Measurements from ENCODE around the gene PROC.
"Not testable (repeated sequence)": the region's sequence is repeated elsewhere in the genome, so short reads cannot be mapped to it uniquely, and the experiment has no call there.

Gene PROC

DNA sequence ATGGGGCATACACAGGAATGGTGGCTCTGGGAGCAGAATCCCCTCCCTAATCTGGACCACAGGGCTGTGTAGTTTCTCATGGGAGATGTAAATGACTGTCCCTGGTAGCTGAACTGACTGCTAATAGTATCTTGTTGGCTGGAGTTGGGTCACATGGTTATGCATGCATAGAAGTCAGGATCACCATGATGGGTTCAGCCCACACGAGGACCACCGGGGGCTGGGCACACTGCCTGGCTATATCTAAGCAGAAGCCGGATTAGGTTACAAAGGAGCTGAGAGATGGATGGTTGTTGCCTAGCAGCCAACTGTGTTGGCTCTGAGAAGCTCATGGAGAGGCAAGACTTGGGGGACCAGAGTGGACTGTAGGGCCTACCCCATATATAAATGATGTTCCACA lies 23.7 kb upstream of the PROC start:
- DNase-seq (ENCODE audit: low read depth in 2 of 2): no peak

DNA sequence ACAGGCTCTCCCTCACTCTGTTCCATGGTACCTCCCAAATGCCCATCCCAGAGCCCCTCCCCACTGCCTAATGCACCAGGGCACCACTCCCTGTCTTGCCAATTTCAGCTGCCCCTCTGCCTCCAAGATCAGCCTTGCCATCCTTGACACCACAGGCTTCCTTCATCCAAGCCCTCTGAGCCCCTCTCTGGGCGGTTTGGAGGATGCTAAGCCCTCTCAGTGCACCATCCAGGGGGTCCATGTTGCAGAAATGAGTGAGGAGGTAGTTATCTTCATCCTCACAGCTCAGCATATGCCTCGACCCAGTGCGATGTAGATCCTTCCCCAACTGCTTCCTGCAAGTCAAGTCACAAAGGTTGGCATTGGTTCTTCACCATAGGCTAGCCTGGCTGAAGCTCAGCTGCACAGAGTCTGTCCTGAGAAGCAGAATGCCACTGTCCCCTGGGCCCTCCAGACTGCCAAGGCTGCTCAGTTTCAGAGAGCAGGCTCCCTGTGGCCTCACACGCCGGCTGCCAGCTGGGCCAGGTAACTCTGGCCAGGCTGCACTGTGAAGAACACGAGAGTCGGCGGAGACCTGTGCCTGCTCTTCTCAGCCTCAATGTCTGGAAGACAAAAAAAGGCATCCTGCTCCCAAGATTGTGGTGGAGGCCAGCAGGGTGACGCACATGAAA lies 20.5 kb upstream of the PROC start:
- DNase-seq (ENCODE audit: low read depth in 2 of 2): no peak

DNA sequence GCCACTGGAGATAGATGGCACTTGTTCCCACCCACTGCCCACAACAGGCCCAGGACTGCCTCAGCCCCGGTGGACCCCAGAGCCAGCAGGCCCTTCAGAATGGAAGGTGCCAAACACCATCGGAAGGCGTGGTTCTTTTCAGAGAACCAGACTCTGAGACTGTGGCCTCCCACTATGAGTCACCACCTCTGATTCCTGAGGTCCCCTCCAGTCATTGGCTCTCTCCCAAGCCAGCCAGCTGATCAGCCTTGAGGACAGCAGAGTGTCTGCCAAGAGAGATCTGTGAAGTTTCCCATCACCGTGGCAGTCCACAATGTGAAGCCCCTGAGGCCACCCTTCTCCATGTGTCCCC lies 20.0 kb upstream of the PROC start:
- peak; percentile 36 to 38 for DNase-seq (ENCODE audit: low read depth in 2 of 2)

DNA sequence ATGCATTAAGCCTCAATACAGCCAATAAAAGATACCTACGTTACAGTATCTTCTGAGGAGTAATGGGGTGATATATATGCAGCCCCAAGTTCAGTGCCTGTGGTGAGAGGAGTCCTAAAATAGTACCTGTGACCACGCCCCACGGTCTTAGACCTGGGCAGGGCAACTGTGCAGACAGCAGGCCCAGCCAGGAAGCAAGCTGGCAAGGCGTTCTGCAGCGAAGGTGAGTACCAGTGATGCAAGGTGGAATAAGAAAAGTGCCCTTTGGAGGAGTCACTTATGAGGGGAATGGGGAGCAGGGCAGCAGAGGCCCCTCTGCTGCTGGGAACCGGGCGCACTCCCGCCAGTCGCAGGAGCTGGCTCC lies 17.7 kb upstream of the PROC start:
- DNase-seq (ENCODE audit: low read depth in 2 of 2): no peak

DNA sequence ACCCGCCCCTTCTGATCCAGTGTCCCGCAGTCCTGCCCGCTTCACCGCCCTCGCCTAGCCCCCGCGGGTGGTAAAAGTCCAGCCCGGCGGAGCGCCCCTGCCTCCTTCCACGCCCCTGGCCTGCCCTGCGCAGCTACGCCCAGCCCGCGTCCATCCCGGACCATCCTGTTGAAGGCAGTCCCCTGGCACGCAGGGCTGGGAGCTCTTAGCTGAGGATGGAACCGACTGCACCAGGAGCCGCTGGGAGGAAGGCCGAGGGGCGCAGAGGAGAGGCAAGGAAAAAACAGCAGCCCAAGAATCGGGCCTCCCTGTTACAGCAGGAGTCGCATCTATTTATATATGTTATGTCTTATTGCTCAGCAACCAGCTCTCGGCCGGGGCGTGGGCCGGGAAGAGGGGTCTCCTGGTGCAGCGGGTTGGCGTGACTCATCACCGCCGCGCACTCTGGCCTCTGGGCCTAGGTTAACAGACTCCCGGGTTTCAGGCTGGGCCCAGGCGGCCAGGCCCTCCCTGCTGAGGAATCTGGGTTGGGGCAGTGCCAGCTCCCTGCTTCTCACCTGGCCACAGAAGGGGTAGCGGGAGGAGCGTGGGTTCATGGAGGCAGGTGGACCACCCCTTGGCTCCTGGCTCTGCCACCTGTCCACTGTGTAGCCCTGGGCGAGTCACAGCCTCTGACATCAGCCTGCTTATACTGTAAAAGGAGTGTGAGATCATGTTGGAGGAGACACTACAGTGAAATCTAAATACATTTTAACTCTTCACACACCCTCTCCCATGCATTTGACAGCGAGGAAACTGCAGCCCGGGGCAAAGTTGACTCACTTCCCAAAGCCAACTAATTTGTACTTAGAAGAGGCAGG lies 17.1 kb upstream of the PROC start:
- DNase-seq (ENCODE audit: low read depth in 2 of 2): no peak

DNA sequence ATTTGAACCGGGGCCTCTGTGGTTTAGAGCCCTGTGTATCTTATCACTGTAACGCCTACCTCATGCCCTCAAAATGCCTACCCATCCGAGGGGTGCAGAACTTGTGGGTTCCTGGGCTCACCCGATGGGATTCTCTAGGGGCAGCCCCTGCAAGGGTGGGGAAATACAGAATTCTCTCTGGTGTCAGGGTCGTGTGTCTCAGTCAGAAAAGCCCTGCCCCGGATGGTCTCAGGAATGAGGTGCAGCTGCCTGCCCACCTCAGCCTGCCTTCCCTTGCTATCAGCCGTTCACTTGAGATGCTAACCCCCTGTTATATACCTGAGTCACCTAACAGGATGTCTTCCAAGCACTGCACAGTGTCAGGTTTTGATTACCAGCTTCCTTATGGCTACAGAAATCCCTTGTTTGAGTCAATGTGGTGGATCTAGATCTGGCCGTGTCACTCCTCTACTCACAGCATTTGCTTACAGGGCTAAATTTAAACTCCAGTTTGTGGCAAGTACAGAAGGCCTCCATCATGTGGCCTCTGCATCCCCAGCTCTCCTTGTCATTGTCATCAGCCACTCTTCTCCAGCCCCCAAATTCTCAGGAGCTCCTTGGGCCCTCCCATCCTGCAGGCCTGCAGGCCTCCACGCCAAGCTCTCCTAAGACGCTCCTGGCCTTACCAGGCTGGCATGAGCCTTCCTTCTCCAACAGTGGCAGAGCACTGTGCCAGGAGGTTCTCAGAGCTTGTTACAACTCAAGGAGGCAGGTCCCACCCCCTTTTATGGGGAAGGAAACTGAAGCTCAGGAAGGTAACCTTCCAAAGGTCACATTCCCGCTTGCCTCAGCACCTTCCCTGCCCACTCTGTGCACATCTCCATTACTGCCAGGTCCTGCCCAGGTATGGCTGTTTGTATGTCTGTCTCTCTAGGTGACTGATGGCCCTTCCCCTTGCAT lies 16.2 kb upstream of the PROC start:
- DNase-seq (ENCODE audit: low read depth in 2 of 2): no peak

DNA sequence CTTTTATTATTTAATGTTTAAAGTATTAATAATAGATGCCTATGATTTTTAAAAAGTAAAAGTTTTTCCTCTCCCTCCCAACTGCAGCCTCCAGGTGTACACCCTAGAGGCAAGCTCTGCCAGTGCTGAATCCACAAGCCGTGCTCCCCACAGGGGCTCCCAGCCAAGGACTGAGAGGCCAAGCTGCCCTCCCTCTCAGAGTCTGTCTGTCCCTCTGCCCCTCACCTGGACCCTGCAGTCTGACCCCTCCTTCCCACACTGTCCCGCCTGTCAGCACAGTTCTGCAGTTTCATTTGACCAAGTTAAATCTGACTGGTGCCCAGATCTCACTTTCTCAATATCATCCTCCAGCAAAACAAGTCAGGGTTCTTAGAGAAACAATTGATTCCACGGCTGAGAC lies 14.8 kb upstream of the PROC start:
- DNase-seq (ENCODE audit: low read depth in 2 of 2): no peak

DNA sequence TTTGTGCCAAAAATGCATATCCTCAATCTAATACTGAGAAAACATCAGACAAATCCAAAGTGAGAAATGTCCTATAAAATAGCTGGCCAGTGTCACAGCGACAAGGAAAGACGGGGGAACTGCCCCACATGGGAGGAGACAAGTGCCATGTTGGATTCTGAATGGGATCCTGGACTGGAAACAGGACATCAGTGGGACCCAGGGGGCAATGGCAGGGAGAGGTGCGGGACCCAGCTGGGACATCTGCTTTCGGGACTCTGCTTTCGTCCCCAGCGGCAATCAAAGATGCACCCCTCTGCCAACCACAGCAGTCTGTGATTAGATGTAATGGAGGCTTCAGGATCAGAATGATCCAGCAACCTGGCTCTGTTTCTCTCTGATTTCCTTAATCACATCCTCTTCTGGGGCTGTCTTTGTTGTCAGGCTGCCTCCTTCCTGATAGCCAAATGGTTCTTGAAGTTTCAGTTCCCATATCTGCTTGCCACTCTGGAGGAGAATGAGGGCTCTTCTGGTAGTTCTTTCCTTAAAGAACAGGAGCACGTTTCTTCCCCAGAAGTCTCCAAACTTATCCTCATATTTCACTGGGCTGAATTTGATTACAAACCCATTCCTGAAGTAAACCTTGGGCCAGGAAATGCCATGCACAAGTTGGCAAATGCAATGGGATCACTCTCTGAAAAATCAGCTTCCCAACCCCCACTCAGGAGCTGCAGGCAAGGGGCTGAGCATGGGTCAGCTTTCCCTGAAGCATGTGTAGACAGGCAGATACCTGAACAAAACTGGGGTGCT lies 13.6 kb upstream of the PROC start:
- no peak for DNase-seq (ENCODE audit: low read depth in 2 of 2)

DNA sequence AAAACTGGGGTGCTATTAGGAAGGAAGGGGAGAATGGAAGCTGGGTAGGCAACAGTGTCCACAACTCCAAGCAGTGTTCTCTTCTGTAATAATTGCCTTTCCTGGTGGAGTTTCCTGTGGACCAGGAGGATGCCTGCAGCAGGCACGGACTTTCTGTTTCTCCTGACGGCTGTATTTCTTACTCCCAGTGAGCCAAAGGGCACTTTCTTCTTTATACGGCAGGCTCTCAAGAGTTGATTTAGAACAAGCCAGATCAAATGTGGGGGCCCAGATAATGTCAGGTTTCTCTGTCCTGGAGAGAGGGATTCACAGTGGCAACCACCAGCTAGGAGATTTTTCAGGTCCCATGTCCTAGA lies 13.0 kb upstream of the PROC start:
- no peak for DNase-seq (ENCODE audit: low read depth in 2 of 2)

DNA sequence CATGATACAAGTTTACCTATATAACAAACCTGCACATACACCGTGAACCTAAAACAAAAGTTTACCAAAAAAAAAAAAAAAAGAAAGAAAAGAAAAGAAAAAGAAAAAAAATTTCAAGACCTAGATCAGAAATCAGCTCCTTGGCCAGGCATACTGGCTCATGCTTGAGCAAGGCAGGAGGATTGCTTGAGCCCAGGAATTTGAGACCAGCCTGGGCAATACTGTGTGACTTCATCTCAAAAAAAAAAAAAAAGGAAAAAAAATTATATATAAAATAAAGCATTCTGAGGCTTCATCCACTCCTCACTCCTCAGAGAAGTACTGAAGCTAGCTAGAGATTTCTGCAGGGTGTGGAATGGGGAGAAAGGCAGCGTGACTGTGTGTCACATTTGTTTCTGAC lies 11.8 kb upstream of the PROC start:
- no peak for DNase-seq (ENCODE audit: low read depth in 2 of 2)

DNA sequence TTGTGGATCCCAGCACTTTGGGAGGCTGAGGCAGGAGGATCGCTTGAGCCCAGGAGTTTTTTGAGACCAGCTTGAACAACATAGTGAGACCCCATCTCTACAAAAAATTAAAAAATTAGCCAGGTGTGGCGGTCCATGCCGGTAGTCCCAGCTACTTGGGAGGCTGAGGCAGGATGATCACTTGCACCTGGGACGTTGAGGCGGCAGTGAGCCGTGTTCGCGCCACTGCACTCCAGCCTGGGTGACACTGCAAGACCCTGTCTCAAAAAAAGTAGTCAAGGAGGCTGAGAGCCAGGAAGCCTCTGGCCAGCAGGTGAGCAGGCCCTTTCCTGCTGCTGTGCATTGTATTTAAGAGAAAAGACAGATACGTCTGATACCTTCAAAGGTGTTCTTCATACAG lies 11.1 kb upstream of the PROC start:
- DNase-seq (ENCODE audit: low read depth in 2 of 2): no peak

DNA sequence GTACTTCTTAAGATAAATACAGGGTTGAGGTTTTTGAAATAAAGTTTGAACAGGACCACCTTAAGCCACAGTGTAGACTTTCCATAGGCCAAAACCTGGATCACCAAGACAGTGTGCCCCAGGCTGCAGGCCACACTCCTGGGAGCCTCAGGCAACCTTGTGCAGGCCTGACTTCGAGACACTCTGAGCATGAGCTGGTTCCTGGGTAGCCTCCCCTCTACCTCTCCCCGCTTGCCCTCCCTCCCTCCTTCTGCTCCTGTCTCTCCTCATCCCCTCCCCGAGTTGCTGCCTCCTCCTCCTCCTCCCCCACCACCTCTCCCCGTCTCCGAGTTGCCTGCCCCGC lies 10.6 kb upstream of the PROC start:
- DNase-seq (ENCODE audit: low read depth in 2 of 2): peak in 1 of 2 donors; percentile 10

DNA sequence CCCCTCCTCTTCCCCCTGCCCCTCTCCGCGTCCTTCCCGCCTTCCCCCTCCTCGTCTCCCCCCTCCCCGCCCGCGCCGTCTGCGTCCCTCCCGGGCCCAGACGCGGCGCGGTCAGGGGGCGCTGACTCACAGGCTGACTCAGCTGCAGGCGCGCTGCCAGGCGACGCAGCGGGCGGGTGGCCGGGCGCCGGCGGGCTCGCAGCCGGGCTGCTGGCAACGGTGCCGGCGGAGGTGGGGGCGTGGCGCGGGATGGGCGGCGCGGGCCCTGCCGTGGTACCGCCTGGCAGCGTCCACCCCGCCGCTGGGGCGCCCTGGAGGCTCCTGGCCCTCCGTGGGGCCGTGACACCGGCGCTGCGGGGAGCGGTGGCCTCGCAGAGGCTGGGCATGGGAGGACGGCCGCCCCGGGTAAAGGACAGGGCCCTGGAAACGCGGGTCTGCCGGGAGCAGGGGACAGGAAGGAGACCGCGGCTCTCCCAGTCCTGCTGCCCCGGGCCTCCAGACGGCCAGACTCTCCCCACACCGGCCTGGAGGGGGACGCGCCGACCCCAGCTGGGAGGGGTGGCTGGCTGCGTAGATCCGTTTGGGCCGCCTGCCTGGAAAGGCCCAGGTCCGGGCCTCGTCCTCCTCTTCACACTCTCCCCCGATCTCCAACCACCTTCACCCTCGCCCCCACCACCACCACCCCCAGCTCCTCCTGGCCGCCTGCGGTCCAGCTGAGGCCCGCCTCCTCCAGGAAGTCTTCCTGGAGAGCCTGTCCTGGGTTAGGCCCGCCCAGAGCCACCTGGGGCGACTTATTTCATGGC lies 10.0 kb upstream of the PROC start:
- peak; percentile 86 to 89 for DNase-seq (ENCODE audit: low read depth in 2 of 2)

DNA sequence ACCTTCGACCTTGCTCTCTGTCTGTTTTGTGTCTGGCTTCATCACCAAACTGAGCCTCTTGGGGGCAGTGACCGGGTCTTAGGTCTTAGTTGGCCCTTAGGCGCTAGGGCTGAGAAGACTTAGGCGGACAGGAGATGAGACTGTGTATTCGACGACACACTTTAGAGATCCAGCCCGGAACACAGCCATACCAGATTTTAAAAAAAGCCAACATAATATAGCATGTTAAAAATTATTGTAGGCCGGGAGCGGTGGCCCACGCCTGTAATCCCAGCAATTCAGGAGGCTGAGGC lies 9.5 kb upstream of the PROC start:
- no peak for DNase-seq (ENCODE audit: low read depth in 2 of 2)

DNA sequence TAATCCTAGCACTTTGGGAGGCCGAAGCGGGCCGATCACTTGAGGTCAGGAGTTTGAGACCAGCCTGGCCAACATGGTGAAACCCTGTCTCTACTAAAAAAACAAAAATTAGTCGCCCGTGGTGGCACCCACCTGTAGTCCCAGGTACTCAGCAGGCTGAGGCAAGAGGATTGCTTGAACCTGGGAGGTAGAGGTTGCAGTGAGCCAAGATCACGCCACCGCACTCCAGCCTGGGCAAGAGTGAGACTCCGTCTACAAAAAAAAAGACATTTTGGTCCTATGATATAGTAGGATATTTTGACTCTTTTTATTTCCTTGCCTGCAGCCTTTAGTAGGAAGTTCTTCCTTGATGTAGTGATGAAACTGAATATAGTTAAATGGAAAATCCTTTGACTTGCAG lies 8.5 kb upstream of the PROC start:
- DNase-seq (ENCODE audit: low read depth in 2 of 2): not testable (repeated sequence)

DNA sequence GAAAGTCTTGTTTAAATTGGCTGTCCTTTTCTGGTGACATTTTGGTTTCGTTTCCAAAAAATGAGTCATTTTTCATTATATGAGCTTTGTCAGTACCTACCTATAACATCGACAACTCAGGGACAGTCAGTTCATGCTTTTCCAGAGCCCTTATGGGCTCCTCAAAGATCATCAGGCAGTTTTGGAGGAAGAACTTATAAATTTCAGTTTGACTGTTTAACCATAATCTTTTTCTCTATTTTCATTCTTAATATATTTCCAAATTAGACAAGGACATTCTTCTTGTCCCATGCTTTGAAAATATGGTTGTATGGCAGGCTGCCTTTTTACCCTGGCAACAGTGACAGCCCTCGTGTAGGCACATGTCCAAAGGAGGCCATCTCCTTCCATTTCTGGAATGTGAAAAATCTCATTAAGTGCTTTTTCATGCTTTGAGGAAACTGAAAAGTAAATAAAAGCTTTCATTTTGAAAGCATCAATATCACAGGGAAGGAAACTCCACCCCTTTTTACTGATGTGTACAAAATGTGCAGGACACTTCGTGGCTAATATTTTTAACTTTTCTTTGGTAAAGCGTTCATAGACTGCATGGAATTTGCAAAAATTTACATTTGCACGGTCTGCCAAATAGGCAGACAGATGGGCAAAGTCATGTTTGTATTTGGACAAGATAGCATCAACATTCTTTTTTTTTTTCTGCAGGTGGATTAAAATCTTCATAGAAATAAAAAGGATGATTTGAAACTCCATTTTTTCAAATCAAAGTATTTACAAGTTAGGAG lies 7.2 kb upstream of the PROC start:
- no peak for DNase-seq (ENCODE audit: low read depth in 2 of 2)

DNA sequence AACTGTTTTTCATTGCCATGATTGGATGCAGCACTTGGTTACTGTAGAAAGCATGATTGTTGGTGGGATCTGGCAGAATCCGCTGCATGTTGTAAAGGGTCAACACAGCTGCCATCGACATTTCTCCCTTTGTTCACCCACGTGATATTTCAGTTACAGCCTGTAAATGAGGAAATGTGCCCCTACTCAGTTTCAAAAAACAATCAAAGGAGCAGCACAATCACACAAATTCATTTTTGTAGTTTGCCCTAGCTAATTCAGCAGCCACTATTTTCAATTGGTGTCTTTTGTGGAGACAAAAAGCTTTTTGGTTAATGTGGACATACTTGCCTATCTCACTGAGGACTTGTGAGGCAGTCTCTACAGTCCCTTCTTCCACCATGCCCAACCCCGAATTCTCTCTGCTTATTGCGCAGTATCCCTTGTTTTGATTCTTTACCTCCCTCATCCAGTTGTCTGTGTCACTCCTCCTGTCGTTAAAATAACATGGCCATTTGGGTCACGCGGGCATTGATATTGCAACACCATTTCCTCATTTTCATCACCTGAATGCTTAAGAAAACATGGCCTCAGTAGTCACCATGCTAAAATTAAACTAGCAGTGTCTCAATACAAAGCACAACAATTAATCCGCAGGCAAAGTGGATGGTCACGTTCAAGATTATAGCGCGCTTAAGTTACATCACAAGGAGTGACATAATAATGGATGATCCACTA lies 6.4 kb upstream of the PROC start:
- no peak for DNase-seq (ENCODE audit: low read depth in 2 of 2)

DNA sequence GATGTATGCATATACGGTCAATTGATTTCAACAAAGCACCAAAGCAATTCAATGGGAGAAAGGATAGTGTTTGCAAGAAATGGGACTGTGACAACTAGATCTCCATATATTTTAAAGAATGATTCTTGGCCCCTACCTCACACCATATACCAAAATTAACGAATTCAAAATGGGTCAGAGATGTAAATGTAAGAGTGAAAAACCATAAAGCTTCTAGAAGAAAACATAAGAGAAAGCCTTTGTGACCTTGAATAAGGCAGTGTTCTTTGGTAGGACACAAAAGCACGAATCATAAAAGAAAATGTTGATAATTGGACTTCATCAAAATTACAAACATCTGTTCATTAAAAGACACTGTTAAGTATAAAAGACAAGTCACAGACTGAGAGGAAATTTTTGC lies 5.0 kb upstream of the PROC start:
- no peak for DNase-seq (ENCODE audit: low read depth in 2 of 2)

DNA sequence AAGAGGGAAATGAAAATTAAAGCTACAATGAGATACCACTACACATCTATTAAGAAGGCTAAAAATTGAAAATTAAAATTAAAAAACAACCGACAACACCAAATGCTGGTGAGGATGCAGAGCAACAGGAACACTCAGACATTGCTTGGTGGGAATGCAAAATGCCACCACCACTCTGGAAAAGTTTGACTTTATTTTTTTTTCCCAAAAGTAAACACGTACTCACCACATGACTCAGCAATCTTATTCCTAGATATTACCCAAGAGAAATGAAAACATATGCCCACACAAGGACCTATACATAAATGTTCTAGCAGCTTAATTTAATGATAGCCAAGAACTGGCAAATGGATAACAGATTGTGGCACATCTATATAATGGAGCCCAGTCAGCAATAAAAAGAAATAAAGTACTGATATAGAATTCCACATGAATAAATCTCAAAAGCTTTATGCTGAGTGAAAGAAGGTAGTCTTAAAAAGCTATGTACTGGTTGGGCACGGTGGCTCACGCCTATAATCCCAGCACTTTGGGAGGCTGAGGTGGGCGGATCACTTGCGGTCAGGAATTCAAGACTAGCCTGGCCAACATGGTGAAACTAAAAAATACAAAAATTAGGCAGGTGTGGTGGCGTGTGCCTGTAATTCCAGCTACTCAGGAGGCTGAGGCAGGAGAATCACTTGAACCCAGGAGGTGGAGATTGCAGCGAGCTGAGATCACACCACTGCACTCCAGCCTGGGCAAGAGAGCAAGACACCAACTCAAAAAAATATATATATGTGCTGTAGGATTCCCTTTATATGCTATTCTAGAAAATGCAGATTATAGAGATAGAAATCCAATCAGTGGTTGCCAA lies 4.2 kb upstream of the PROC start:
- no peak for DNase-seq (ENCODE audit: low read depth in 2 of 2)

Data from stimulated activated CD8-positive, alpha-beta memory T cell treated with anti-CD3 and anti-CD28 coated beads, Interleukin-2, amount 100 ng/mL, for 48 hours (primary cell).